H9 (cell line): ENCODE measurements around the gene EPB41L4B. TPM values are rescaled to one million over a fixed set of nuclear protein-coding genes. Genes with fewer than 3 reads are reported as not detected.

Experiments
- DNase-seq: peaks from one replicate; pipeline ENCODE4 v3.0.0-alpha.2; 2017
- H2AFZ ChIP-seq: one replicate; pipeline ENCODE4 v1.6.1; 2013; ENCODE audit warnings: mild to moderate bottlenecking, low read length, control low read depth, moderate library complexity
- H2AK5ac ChIP-seq: 2 replicates; pipeline ENCODE4 v1.6.1; 2013; ENCODE audit warnings: low read length, control low read depth, mixed read lengths; ENCODE audit not compliant: insufficient read length
- H2BK120ac ChIP-seq: one replicate; pipeline ENCODE4 v1.6.1; 2013; ENCODE audit warnings: low read depth, mild to moderate bottlenecking, low read length, control low read depth, inconsistent platforms; ENCODE audit not compliant: poor library complexity, severe bottlenecking
- H2BK12ac ChIP-seq: 2 replicates; pipeline ENCODE4 v1.6.1; 2013; ENCODE audit warnings: low read length, control low read depth, mixed read lengths, low read depth; ENCODE audit not compliant: insufficient read length
- H2BK15ac ChIP-seq: 2 replicates; pipeline ENCODE4 v1.6.1; 2013; ENCODE audit warnings: low read depth, low read length, control low read depth
- H2BK20ac ChIP-seq: one replicate; pipeline ENCODE4 v1.6.1; 2013; ENCODE audit warnings: low read depth, mild to moderate bottlenecking, low read length, control low read depth, inconsistent platforms; ENCODE audit not compliant: poor library complexity, severe bottlenecking
- H2BK5ac ChIP-seq: 2 replicates; pipeline ENCODE4 v1.6.1; 2013; ENCODE audit warnings: low read length, control low read depth, mixed read lengths; ENCODE audit not compliant: insufficient read length
- H3K14ac ChIP-seq: 2 replicates; pipeline ENCODE4 v1.6.1; 2013; ENCODE audit warnings: low read length, control low read depth; ENCODE audit not compliant: insufficient read depth
- H3K18ac ChIP-seq: 2 replicates; pipeline ENCODE4 v1.6.1; 2013; ENCODE audit warnings: low read depth, mild to moderate bottlenecking, mixed read lengths, low read length, control low read depth; ENCODE audit not compliant: insufficient read length
- H3K23ac ChIP-seq: 2 replicates; pipeline ENCODE4 v1.6.1; 2013; ENCODE audit warnings: low read length, control low read depth, mixed read lengths, low read depth; ENCODE audit not compliant: insufficient read length
- H3K23me2 ChIP-seq: 2 replicates; pipeline ENCODE4 v1.6.1; 2013; ENCODE audit warnings: low read depth, mild to moderate bottlenecking, mixed read lengths, low read length, control low read depth; ENCODE audit not compliant: insufficient read length, poor library complexity, severe bottlenecking
- H3K27ac ChIP-seq: 2 replicates; pipeline ENCODE4 v1.5.1; 2013; ENCODE audit warnings: low read length, control low read depth, mixed read lengths, low read depth; ENCODE audit not compliant: insufficient read length
- H3K27me3 ChIP-seq: 2 replicates; pipeline ENCODE4 v1.6.1; 2013; ENCODE audit warnings: low read length, control low read depth, inconsistent platforms; ENCODE audit not compliant: insufficient read depth
- H3K4ac ChIP-seq: 2 replicates; pipeline ENCODE4 v1.6.1; 2013; ENCODE audit warnings: low read depth, mild to moderate bottlenecking, control low read depth, inconsistent platforms, low read length, moderate library complexity
- H3K4me1 ChIP-seq: 2 replicates; pipeline ENCODE4 v1.6.1; 2013; ENCODE audit warnings: low read length, control low read depth, inconsistent platforms; ENCODE audit not compliant: insufficient read depth
- H3K4me2 ChIP-seq: 2 replicates; pipeline ENCODE4 v1.6.1; 2013; ENCODE audit warnings: low read length, control low read depth, mixed read lengths; ENCODE audit not compliant: insufficient read length, insufficient read depth
- H3K56ac ChIP-seq: 2 replicates; pipeline ENCODE4 v1.6.1; 2013; ENCODE audit warnings: low read depth, mild to moderate bottlenecking, mixed read lengths, low read length, control low read depth; ENCODE audit not compliant: insufficient read length
- H3K79me1 ChIP-seq: 2 replicates; pipeline ENCODE4 v1.6.1; 2013; ENCODE audit warnings: low read depth, mild to moderate bottlenecking, moderate library complexity, low read length, control low read depth, inconsistent platforms; ENCODE audit not compliant: insufficient read depth, poor library complexity, severe bottlenecking
- H3K79me2 ChIP-seq: 2 replicates; pipeline ENCODE4 v1.6.1; 2013; ENCODE audit warnings: low read length, control low read depth, inconsistent platforms; ENCODE audit not compliant: insufficient read depth
- H3K9ac ChIP-seq: 2 replicates; pipeline ENCODE4 v1.6.1; 2013; ENCODE audit warnings: low read length, control low read depth, mixed read lengths; ENCODE audit not compliant: insufficient read length; ENCODE audit errors: extremely low read depth
- H3K9me3 ChIP-seq: one replicate; pipeline ENCODE4 v1.6.1; 2013; ENCODE audit warnings: low read depth, low read length, inconsistent platforms; ENCODE audit not compliant: control insufficient read depth
- H3T11ph ChIP-seq: one replicate; pipeline ENCODE4 v1.6.1; 2013; ENCODE audit warnings: mild to moderate bottlenecking, low read length, control low read depth, inconsistent platforms
- H4K20me1 ChIP-seq: one replicate; pipeline ENCODE4 v1.6.1; 2013; ENCODE audit not compliant: control insufficient read depth, insufficient read length, insufficient read depth
- H4K5ac ChIP-seq: 2 replicates; pipeline ENCODE4 v1.6.1; 2013; ENCODE audit warnings: low read depth, mild to moderate bottlenecking, mixed read lengths, low read length, control low read depth; ENCODE audit not compliant: insufficient read length
- H4K8ac ChIP-seq: replicated peaks from 2 replicates; pipeline ENCODE4 v1.6.1; 2013; ENCODE audit warnings: low read length, control low read depth, mixed read lengths, low read depth; ENCODE audit not compliant: insufficient read length
- H4K91ac ChIP-seq: 2 replicates; pipeline ENCODE4 v1.6.1; 2013; ENCODE audit warnings: low read depth, mild to moderate bottlenecking, moderate library complexity, mixed read lengths, low read length, control low read depth; ENCODE audit not compliant: insufficient read length
- H3K27ac Mint-ChIP-seq, 3 experiments: 2 replicates in 2 of 3; 3 replicates in 1 of 3; pipeline ENCODE4 v1.8.0; 2020 to 2021; ENCODE audit warnings: mixed read lengths in 3 of 3, mild to moderate bottlenecking in 1 of 3, moderate library complexity in 1 of 3
- H3K27me3 Mint-ChIP-seq: 2 replicates; pipeline ENCODE4 v1.8.0; 2021; ENCODE audit warnings: low read depth, mild to moderate bottlenecking, moderate library complexity, mixed read lengths
- H3K36me3 Mint-ChIP-seq, 3 experiments: 2 replicates in 2 of 3; 3 replicates in 1 of 3; pipeline ENCODE4 v1.8.0; 2020 to 2021; ENCODE audit warnings: low read depth in 3 of 3, mixed read lengths in 3 of 3; ENCODE audit not compliant: insufficient read depth in 1 of 3
- H3K4me1 Mint-ChIP-seq, 2 experiments: 2 replicates each; pipeline ENCODE4 v1.8.0; 2020; ENCODE audit warnings: mixed read lengths in 2 of 2
- H3K4me3 Mint-ChIP-seq, 2 experiments: 2 replicates in 1 of 2; 3 replicates in 1 of 2; pipeline ENCODE4 v1.8.0; 2020 to 2021; ENCODE audit warnings: mild to moderate bottlenecking in 2 of 2, mixed read lengths in 2 of 2, moderate library complexity in 1 of 2
- H3K9me3 Mint-ChIP-seq, 2 experiments: 2 replicates in 1 of 2; 3 replicates in 1 of 2; pipeline ENCODE4 v1.8.0; 2020; ENCODE audit warnings: mild to moderate bottlenecking in 2 of 2, mixed read lengths in 2 of 2, moderate library complexity in 1 of 2
- WGBS: extraction: QIAGEN DNeasy Blood & Tissue Kit; methylation state at CpG from one replicate; pipeline ENCODE4 v1.1.7; 2013; ENCODE audit warnings: missing lambda C conversion rate, low lambda C conversion rate, mixed read lengths; ENCODE audit not compliant: insufficient read length; ENCODE audit errors: extremely low coverage; 5-methylcytosine and 5-hydroxymethylcytosine counted together
- total RNA-seq: library from RNA; stranded (reverse); gene quantifications from 2 replicates; pipeline ENCODE4 v1.2.1, GENCODE V29; 2021
- TF ChIP-seq, protein P1 (sequence below): fragments of 200-600 bp; sonication (generic); conservative IDR thresholded peaks from 3 replicates; pipeline ENCODE4 v1.8.0; 2021; ENCODE audit warnings: antibody characterized with exemption, mild to moderate bottlenecking

EPB41L4B gene
- total RNA-seq, 1 experiment from 2014 or later = 18.9 TPM

DNA sequence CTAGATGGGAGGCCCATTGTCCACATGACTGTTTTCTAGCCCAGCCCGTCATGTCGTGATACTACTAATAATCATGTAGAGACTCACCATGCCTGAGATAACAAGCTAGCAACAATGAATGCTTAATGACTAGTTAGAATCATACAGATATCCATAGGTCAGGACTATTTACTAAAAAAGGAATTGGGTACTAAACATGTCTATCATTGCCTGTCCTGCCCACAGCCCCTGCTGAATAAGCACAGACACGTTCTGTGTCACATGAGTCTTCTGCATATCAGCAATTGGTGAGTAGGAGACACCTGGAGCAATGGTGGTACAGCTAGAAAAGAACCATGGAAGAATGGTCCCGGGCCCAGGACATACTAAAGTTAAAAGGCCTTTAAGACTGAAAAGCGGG lies 171.8 kb downstream of the EPB41L4B start:
- WGBS = no CpG with 5 or more reads among the region's 5 CpGs
- Histone ChIP-seq H3K23me2 (no peaks in the 10 kb centered on the region), H3K14ac (no peak overlapping the region), H4K91ac (no peak overlapping the region), H4K8ac (no peak overlapping the region), H3K27me3 (no peaks in the 10 kb centered on the region), H3T11ph (no peak overlapping the region), H3K27ac (no peak overlapping the region), H2BK120ac (no peak overlapping the region), H2BK5ac (no peak overlapping the region), H3K4me2 (no peak overlapping the region), H2BK15ac (no peak overlapping the region), H4K5ac (no peak overlapping the region), H3K79me2 (no peaks in the 10 kb centered on the region), H2AK5ac (no peak overlapping the region), H2AFZ (no peak overlapping the region), H3K18ac (no peak overlapping the region), H2BK20ac (no peak overlapping the region), H3K4ac (no peak overlapping the region), H3K9me3 (peaks cover 14% of the 10 kb centered on the region), H3K9ac (no peak overlapping the region), H2BK12ac (no peak overlapping the region), H3K4me1 (no peaks in the 10 kb centered on the region), H3K79me1 (no peaks in the 10 kb centered on the region), H4K20me1 (no peaks in the 10 kb centered on the region), H3K23ac (no peak overlapping the region), H3K56ac (no peak overlapping the region)
- DNase-seq = no peak
- Mint-ChIP-seq H3K27ac (no peak overlapping the region), H3K36me3 (peaks cover 5 to 18% (median 11%) of the 10 kb centered on the region in 3 experiments), H3K4me3 (no peak overlapping the region; a peak in 1 of 5 replicates), H3K9me3 (peaks cover 26% of the 10 kb centered on the region in 2 experiments), H3K4me1 (peaks cover 0 to 2% of the 10 kb centered on the region in 2 experiments; a peak in 1 of 4 replicates), H3K27me3 (no peaks in the 10 kb centered on the region; the same call in none of the 2 replicates)
- TF ChIP-seq, protein P1, sequence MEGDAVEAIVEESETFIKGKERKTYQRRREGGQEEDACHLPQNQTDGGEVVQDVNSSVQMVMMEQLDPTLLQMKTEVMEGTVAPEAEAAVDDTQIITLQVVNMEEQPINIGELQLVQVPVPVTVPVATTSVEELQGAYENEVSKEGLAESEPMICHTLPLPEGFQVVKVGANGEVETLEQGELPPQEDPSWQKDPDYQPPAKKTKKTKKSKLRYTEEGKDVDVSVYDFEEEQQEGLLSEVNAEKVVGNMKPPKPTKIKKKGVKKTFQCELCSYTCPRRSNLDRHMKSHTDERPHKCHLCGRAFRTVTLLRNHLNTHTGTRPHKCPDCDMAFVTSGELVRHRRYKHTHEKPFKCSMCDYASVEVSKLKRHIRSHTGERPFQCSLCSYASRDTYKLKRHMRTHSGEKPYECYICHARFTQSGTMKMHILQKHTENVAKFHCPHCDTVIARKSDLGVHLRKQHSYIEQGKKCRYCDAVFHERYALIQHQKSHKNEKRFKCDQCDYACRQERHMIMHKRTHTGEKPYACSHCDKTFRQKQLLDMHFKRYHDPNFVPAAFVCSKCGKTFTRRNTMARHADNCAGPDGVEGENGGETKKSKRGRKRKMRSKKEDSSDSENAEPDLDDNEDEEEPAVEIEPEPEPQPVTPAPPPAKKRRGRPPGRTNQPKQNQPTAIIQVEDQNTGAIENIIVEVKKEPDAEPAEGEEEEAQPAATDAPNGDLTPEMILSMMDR = no peak
